LNCaP clone FGC (cell line): ENCODE results near the gene CACNA1D.

ENCODE experiments used
- DNase-seq: peaks from one replicate; pipeline ENCODE4 v3.0.0-alpha.2; 2011; ENCODE audit warnings: low read depth
- H3K4me3 ChIP-seq: 2 replicates; pipeline ENCODE4 v1.5.1; 2011; ENCODE audit warnings: mild to moderate bottlenecking, low read depth, low read length, control low read depth
- TF ChIP-seq, protein P1 (sequence below): IDR thresholded peaks from 2 replicates; pipeline ENCODE4 v1.5.1; 2012; ENCODE audit warnings: mild to moderate bottlenecking; ENCODE audit not compliant: control insufficient read depth, insufficient read depth; ENCODE audit errors: extremely low read depth

Gene CACNA1D

DNA sequence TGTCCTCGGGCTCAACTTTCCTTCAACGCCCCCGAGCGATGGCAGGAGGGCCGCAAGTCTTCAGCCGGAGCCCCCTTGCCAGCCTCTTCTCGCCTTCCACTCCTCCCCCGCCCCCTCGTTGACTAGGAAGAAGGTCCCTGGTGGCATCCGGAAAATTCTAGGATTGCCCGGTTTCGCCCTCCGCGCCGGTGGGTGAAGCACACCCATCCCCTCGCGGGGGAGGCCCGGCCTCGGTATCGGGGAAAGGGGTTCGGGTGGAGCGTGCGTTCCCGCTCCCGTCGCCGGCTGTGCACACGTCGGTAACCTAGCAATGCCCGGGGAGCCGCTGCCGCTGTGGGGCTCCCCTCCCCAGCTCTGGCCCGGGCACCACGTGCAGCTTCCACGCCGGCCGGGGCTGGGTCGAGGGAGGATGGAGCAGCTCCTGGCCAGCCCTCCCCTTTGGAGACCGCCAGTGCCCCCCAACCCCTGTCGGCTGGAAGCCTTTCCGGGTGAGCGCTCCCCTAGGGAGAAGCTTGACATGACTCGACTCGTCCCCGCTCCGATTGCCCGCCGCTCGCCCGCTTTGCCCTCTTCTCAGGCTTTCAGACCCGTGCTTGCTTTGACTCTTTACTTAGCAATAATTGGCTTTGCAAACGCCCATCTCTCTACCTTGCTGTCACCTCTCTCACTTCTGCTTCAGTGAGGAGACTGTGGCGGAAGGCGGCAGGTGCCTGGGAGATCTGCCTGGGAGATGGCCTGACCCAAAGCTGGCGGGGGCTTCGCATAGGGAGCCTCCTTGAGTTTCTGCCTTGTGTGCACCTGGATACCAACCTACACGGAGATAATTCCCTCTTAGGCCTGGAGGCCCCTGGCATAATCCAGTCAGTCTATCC is 1.3 kb downstream of the CACNA1D start:
- TF ChIP-seq, protein P1, sequence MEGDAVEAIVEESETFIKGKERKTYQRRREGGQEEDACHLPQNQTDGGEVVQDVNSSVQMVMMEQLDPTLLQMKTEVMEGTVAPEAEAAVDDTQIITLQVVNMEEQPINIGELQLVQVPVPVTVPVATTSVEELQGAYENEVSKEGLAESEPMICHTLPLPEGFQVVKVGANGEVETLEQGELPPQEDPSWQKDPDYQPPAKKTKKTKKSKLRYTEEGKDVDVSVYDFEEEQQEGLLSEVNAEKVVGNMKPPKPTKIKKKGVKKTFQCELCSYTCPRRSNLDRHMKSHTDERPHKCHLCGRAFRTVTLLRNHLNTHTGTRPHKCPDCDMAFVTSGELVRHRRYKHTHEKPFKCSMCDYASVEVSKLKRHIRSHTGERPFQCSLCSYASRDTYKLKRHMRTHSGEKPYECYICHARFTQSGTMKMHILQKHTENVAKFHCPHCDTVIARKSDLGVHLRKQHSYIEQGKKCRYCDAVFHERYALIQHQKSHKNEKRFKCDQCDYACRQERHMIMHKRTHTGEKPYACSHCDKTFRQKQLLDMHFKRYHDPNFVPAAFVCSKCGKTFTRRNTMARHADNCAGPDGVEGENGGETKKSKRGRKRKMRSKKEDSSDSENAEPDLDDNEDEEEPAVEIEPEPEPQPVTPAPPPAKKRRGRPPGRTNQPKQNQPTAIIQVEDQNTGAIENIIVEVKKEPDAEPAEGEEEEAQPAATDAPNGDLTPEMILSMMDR = no peak
- H3K4me3 ChIP-seq = no peak overlapping the region
- no peak for DNase-seq

DNA sequence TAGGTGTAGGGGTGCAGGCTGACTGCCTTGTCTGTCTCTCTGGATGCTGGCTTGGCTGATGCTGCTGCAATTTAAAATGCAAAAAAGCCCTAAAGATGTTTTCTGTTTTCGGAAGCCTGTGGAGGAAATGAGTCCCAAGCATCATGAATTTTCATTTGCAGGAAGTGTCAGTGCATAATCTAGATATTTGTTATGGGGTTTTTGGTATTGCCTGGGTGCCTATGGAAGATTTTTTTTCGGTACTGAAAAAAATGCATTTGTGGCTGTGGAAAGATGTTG is 1.9 kb downstream of the CACNA1D start:
- TF ChIP-seq, protein P1 = no peak
- H3K4me3 ChIP-seq = no peak overlapping the region

GRCh38 chr3:53496984-53497383 is 2.6 kb downstream of the CACNA1D start:
- no peak overlapping the region for H3K4me3 ChIP-seq
- no peak for DNase-seq
- TF ChIP-seq, protein P1 = no peak

More for the DNA sequence above, 1.9 kb downstream of the CACNA1D start:
- DNase-seq = no peak

DNA sequence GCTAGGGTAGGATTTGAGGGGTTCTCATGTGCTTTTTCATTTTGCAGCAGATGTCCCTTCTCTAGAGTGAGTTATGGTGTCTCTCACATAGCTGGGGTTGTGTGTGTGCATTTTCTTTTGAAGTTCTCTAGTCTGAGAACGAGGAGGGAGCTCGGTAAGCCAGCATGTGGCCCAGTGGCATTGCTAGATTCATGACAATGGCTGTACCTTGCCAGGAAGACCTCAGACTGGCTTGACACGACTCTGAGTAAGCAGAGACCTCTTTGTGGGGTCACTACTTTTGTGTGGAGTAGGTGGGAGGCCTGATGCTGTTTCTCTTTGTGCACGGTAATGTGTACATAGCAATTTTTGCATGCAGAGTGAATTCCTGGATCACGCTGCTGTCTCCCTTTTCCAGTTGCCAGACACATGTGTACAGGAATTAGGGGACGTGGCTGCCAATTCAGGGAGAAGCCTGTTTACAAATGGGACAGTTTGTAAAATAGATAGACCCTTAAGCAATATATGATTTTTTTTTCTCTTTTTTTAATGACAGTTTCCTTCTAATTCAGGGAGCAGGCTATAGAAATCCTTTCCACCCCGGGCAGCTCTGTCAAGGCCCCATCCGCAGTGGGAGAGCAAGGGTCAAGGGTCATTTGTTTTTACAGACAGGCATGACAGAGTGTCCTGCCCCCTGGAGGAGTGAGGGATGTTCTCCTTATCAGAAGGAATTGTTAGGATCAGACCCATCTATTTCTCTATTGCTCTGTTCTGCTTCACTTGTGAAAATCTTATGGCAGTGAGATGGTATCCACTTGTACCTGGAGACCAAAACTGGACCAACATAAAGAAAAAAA is 4.6 kb downstream of the CACNA1D start:
- TF ChIP-seq, protein P1 = no peak
- DNase-seq = no peak
- H3K4me3 ChIP-seq = no peak overlapping the region

GRCh38 chr3:53500165-53500777 is 5.9 kb downstream of the CACNA1D start:
- DNase-seq = no peak
- TF ChIP-seq, protein P1 = no peak
- no peak overlapping the region for H3K4me3 ChIP-seq

DNA sequence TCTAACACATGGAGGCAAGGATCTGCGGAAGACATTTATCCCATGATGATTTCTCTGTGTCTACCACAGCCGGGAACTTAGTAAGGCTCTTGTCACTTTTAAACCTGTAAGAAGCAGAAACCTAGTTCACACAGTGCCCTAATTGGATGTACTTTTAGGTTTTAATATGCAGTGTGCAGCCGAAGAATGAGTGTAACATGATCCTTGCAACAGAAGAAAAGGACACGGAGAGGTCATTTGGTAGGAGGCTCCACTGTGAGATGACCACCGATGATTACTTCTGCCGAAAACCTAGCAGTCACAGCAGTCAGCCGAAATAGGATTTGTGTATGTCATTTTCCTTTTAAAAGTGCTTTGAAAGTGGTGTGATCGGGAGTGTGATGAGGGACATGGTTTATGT is 6.8 kb downstream of the CACNA1D start:
- TF ChIP-seq, protein P1 = no peak
- DNase-seq = no peak

More for the DNA sequence above, 6.8 kb downstream of the CACNA1D start:
- H3K4me3 ChIP-seq = no peak overlapping the region
